ENCODE measurements around the gene CTAG1A.
"Not testable (repeated sequence)": the region's sequence is repeated elsewhere in the genome, so short reads cannot be mapped to it uniquely, and the experiment has no call there.

CTAG1A gene

DNA sequence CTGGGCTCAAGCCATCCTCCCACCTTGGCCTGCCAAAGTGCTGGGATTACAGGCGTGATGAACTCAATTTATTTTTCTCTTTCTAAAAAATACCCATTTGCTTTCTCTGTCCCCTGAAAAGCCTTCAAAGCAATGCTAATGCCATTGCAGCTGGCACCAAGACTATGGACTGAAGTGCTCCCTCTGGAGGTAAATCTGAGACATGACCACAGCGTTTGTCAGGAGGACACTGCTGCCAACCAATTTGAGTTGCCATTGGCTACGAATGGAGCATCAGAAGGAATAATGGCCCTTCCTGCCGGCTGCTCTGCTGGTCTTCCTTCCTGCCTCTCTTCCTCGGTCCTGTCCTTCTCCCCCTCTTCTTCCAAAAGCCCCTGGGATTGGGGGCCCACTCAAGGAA, 9.9 kb upstream of the CTAG1A start:
- not testable (repeated sequence) for DNase-seq

DNA sequence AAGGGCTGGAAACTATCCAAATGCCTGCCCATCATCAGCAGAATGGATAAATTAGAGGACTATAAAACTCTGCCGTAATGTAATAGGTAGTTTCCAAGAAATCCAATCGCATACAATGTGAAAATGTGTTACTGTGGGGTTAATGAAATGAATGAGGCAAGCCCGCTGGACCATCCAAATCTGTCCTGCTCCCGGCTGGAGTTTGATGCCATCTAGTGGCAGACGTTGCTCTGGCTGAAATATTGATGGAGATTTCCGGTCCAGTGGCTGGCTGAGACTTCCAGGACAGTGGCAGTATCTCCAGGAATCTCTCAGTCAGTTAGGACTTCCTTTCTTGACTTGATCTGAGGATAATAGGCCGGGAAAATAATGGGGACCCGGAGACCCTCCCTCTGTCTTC, 1.9 kb upstream of the CTAG1A start:
- not testable (repeated sequence) for DNase-seq

DNA sequence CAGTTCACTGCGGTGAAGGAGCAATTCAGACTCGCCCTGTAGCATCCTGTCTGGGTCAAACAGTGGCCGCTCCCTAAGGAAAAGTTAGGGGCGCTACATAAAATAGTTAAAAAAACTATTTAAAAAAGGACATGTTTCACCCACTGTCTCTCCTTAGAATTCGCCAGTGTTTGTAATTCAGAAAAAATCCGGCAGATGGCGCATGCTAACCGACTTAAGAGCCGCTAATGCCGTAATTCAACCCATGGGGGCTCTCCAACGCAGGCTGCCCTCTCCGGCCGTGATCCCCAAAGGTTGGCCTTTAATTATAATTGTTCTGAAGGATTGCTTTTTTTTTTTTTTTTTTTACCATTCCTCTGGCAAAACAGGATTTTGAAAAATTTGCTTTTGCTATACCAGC, 5.5 kb downstream of the CTAG1A start:
- not testable (repeated sequence) for DNase-seq

DNA sequence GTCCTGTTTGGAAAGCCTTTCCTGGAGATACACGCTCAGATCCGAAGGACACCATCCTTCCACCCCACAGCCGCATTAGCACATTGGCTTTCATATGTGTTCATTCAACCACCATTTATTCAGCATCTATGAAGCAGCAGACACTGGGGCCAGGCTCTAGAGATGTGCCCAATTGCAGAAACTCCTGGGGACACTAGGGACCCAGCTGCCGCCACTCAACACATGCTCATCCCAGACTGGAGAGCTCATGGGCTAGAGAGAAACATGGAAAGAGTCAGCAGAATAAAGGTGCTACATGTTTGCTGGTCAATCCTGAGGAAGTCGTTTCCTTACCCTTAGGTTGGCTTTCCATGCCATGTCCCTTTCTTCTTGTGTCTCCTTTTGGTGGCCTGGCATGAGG, 7.6 kb downstream of the CTAG1A start:
- no peak for DNase-seq

DNA sequence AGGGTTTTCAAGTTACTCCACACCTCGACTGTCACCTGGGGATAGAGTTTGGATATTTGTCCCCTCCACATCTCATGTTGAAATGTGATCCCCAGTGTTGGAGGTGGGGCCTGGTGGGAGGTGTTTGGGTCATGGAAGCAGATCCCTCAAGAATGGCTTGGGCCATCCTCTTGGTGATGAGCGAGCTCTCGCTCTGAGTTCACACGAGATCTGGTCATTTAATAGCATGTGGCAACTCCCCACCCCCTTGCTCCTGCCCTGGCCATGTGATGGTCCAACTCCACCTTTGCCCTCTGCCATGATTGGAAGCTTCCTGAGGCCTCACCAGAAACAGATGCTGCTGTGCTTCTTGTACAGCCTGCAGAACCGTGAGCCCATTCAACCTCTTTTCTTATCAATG, 8.3 kb downstream of the CTAG1A start:
- DNase-seq: no peak

DNA sequence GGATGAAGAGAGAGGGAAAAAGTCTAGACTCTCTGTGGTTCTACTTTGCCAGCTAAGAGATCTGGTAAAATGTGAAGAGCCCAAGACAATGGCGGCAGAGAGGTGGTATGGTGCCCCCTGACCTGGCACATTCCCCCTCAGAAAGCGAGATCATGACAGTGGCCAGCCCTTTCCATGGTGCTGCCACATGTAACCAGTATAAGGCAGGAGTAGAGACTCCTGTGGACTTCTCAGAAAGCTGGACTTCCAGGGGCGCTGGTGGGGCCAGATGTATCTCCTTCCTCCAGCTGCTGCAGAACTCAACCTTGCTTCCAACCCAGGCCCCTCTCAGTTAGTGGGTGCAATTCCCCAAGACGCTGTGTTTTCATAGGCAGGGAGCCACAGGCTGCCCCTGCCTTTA, 9.6 kb downstream of the CTAG1A start:
- DNase-seq: no peak

DNA sequence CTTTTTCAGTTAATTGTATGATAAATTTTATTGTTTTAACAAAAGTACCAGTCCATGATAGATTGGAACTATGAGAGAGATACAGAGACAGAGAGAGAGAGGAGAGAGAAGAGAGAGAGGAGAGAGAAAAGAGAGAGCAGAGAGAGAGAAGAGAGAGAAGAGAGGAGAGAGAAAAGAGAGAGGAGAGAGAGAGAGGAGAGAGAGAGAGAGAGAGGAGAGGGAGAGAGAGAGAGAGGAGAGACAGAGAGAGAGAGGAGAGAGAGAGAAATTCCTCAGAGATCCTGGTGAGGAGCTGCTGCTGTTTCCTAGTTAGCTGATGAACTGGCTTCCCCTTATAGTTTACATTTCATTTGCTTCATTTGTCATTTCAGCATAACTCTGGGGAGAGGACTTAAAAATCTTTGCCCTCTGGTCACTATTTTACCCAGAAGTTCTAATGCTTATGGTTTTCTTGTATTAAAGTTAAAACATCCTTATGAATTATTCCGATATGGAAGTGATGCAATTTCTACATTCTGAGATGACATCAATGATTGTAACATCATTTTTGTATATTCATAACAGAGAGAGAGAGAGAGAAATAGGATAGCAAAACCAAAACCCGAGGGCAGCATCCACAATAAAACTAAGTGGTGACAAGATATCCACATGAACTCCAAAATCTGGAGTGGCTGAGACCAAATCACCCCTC, 10.8 kb downstream of the CTAG1A start:
- no peak for DNase-seq

DNA sequence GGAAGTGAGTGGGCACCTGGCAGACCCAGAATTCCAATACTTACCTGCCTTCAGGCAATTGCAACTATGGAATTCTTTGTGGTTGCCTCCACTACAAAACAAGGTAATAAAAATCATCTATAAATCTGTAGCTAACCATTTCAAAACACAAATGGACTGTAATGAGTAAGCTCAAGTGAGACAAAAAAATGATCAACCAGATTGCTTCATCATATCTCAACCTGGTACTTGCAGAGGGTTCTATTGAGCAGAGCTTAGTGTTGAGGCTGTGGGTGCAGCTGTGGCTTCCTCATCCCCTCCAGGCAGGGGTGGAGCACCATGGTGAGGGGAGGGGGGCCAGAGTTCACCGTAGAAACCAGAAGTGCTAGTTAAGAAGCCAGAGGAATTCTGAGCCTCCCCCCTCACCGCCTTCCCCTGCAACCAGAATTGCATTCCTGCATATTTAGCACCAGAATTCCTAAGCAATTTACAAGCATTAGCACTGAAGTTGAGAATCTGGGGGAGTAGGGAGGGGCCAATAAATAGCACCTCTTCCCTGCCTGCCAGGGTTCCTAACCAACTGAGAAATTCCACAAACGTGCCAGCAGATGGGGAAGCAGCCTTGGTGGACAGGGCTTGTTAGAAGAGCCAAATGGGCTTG, 11.5 kb downstream of the CTAG1A start:
- DNase-seq: no peak

DNA sequence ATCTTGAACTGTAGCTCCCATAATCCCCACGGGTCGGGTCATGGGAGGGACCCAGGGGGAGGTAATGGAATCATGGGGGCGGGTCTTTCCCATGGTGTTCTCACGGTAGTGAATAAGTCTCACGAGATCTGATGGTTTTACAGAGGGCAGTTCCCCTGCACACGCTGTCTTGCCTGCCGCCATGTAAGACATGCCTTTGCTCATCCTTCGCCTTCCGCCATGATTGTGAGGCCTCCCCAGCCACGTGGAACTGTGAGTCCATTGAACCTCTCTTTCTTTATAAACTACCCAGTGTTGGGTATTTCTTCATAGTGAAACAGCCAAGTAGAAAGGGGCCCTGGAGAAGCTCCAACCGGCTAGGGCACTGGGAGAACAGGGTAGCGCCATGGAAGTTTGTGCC, 12.3 kb downstream of the CTAG1A start:
- no peak for DNase-seq

DNA sequence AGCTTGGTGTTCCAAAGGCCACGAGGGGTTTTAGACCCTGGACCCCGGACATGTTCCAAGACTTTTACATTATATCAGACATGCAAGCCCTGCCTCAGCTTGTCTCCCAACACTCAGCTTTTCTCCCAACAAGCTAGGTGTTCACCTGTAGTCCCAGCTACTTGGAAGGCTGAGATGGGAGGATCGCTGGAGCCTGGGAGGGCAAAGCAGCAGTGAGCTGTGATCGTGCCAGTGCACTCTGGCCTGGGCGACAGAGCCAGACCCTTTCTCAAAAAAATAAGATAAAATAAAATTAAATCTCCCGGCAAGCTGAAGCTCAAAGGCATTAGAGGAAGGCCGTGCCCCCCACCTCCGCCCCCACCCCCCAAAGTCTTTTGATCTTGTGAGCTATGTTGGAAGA, 13.7 kb downstream of the CTAG1A start:
- DNase-seq: no peak

DNA sequence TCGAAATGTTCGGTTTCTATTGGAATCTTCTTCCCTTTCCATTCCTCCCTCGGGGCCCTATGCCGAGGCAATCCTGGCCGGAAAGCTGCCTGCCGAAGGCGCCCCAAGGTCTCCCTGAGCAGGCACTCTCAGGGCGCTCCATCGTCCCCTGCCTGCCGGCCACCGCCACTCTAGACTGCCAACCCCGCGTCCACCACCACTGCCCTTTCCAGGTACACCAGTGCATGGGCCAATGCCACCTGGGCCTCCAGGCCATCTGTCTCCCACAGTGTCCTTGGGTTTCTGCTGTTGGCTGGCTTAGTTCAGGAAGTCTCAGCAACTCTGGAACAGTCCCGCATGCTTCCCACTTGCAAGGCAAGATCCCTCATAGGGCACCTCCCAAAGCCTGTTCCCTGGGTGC, 14.6 kb downstream of the CTAG1A start:
- no peak for DNase-seq

DNA sequence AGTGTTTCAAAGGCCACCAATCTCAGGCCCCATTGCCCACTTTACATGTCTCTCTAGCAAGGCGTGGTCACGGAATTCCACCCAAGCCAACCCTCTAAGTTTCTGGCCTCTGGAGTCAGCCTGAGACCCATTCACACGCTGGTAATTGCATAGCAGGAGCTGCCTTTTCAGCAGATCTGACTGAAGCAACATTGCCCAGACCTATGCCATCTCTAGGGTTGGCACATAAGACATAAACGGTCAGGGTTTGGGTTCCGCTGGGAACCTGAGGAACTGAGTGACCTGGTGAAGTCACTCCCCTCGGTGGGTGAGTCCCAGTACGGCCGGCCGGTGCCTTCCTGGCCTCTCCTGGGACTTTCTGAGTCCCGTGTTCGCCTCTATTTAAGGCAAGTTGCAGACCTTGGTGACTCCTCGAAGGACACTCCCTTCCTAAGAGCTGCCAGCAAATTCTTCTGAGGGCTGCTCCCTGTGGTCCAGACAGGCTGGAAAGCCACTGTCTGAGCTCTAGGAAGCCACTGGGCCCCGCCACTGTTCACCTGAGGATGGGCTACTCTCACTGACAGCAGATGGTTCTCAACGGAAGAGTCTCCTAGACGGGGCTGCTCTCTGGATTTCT, 15.9 kb downstream of the CTAG1A start:
- DNase-seq: no peak

DNA sequence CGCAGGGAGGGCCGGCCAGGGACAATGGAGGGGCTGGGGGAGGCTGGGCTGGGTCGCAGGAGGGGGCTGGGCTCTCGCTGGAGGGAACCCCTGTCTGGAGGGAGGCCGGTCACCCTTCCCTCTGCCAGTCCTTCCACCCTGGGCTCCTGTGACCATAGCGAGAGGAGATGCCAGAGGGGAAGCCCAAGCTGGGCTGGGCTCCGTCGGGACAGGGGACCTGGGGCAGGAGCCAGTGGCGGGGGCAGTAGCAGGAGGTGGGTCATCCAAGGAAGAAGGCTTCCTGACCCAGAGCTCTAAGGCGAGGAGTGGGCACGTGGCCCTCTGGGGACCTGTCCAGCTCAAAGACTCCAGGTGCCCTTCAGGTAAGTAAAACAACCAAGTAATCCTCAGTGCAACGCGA, 17.3 kb downstream of the CTAG1A start:
- no peak for DNase-seq

DNA sequence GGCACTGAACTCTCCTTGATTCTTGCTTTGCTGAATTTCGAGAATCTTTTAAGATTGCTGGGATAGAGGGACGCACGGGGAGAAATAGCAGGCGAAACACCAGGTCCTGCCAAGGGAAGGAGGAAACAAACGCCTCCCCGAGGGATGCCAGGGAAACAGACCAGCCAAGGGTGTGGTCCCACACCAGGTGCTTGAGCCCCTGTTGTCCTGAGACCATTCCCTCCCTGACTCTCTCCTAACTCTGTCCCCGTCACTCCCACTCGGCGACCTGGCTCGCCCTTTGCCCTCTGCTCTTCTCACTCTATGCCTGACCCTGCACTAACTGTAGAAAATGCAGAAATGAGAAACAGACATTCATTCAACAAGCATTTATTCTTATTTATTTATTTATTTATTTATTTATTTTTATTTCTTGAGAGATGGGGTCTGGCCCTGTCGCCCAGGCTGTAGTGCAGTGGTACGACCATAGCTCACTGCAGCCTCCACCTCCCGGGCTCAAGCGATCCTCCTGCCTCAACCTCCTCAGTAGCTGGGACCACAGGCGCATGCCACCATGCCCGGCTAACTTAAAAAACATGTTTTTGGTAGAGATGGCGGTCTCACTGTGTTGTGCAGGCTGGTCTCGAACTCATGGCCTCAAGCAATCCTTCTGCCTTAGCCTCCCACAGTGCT, 18.0 kb downstream of the CTAG1A start:
- no peak for DNase-seq

DNA sequence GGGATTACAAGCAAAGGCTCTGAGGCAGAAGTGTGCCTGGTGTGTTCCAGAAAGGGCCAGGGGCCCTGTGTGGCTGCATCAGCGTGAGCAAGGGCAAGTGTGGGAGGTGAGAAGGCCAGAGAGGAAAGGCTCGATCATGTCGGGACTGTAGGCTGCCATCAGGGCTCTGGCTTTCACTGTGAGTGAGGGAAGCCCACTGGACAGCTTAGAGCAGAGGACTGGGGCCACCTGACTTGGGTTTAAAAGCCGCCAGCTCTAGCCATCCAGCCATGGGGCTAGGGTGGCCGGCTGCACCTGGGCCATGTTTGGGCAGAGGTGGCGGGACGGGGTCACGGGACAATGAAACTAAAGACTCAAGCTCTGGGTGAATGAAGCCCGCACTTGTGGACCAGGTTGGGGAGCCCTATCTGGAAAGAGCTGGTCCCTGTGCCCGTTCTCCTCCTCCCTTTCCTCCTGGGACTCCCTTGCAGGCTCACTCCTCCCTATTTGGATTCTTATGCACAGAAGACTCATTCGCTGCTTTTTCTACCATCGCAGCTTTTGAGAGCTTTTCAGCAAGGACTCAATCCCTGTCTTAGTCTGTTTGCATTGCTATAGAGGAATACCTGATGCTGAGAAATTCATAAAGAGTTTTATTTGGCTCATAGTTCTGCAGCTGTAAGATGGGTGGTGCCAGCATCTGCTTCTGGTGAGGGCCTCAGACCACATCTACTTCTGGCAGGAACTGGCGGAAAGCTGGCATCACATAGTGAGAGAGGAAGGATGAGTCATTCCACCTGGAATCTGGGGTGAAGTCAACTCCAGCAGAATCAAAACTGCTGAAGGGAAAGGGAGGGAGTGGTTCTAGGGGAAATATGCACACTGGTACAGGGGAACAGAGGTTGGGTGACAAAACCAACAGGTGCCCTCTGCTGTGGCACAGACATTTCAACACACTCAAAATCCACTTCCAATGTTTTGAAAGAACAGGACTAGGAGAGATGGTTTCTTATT, 18.8 kb downstream of the CTAG1A start:
- DNase-seq: peak; percentile 46

DNA sequence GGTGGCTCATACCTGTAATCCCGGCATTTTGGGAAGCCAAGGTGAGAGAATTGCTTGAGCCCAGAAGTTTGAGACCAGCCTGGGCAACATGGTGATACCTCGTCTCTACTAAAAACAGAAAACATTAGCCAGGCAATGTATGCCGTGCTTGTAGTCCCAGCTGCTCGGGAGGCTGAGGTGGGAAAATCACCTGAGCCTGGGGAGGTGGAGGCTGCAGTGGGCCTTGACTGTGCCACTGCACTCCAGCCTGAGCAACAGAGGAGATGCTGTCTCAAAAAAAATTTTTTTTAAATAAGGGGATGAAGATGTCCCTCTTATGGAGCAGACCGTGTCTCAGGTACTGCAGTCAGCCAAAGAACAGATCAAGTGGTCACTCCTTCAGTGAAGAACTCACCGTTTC, 20.6 kb downstream of the CTAG1A start:
- no peak for DNase-seq

DNA sequence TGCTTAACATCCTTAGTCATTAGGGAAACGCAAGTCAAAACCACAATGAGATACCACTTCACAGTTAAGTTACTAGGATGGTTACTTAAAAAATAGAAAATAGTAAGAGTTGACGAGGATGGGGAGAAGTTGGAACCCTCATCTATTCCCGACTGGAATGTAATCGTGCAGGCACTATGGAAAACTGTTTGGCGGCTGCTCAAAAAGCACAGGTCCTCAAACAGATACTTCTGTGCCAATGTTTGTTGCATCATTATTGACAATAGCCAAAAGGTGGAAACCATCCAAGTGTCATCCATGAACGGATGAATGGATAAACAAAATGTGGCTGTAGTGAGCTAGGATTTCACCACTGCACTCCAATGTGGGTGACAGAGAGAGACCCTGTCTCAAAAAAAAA, 22.4 kb downstream of the CTAG1A start:
- no peak for DNase-seq

DNA sequence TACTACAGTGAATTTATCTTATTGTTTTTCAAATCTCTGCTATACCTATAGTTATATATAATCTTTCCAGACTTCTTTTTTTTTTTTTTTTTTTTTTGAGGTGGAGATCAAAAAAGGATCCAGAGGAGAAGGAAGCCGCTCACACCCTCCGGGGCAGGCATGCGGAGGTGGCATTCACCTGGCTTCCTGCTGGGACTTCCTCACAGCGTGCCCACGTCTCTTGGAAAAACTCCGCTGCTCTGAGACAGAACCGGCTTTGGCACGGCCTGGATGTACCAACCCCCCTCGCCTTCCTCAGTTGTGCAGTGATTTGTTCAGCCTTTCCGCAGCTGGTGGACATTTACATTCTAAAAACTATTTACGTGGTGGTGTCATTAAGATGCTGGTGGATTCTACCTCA, 23.0 kb downstream of the CTAG1A start:
- DNase-seq: not testable (repeated sequence)

DNA sequence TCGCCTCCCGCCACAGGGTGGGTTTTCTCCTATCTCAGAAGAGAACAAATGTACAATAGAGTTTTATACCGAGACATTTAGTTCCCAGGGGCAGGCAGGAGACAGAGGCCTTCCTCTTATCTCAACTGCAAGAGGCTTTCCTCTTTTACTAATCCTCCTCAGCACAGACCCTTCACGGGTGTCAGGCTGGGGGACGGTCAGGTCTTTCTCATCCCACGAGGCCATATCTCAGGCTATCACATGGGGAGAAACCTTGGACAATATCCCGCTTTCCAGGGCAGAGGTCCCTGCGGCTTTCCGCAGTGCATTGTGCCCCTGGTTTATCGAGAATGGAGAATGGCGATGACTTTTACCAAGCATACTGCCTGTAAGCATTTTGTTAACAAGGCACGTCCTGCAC, 23.9 kb downstream of the CTAG1A start:
- DNase-seq: not testable (repeated sequence)

DNA sequence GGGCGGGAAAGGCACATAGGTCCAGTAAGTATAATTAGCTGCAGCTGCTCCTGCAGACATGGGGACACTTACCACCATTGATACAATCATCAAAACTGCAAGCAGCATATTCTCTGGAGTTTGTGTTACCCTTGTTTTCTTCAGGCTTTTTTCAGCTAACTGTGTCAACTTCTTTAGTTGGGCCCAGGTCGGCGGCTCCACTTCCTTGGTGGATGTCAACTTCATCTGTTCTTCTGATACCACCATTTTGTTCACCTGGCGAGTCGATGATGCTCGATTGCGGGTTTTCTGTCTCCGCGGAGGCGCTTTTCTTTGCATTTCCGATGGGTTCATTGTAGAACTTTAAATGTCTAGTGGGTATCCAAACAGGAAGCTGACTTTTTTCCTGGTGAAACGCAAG, 26.2 kb downstream of the CTAG1A start:
- not testable (repeated sequence) for DNase-seq

DNA sequence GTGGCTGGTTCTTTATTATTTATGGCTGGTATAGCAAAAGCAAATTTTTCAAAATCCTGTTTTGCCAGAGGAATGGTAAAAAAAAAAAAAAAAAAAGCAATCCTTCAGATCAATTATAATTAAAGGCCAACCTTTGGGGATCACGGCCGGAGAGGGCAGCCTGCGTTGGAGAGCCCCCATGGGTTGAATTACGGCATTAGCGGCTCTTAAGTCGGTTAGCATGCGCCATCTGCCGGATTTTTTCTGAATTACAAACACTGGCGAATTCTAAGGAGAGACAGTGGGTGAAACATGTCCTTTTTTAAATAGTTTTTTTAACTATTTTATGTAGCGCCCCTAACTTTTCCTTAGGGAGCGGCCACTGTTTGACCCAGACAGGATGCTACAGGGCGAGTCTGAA, 28.7 kb downstream of the CTAG1A start:
- DNase-seq: not testable (repeated sequence)

DNA sequence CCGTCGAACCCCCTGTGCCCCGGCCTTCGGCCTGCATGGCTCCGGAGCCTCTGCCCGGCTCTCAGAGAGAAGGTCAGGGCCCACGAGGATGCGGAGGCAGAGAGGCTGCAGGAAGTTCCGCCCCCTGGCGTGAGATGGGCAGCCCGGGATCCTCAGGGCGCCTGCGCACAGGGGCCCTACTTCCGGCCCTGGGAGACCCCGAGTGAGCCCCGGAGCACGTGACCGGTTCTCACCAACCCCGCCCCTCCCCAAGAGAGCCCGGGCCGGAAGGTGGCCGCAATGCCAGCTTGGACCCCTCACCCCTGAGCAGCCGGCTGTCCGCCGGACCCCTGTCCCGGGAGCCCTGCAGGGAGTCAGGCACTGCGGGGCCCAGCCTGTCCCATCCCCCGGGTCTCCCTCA, 34.2 kb downstream of the CTAG1A start, which contains the start of gene CTAG1B:
Gene CTAG1B (minus strand): TSS at position 101 of the 400 bp plus-strand sequence. CDS start 64 bp downstream, at position 37.
- DNase-seq: not testable (repeated sequence)

All from 8988T (cell line).